Mucosa of descending colon (tissue), 3 donors: ENCODE data around the gene RCAN2. TPM values are rescaled to one million over a fixed set of nuclear protein-coding genes. Genes with fewer than 3 reads are reported as not detected.

ENCODE experiments used
- ATAC-seq: fragments of 200-7000 bp; cut with Tn5 transposase; one replicate; pipeline ENCODE4 v1.9.1; 2020; ENCODE audit warnings: mild to moderate bottlenecking, moderate library complexity
- DNase-seq, 3 donors: peaks; one replicate each; pipeline ENCODE4 v3.0.0-alpha.2; 2020
- H3K36me3 ChIP-seq: fragments of 200-600 bp; one replicate; pipeline ENCODE4 v1.8.0; 2021; ENCODE audit warnings: low read depth, mild to moderate bottlenecking
- H3K4me1 ChIP-seq: fragments of 200-600 bp; one replicate; pipeline ENCODE4 v1.8.0; 2021; ENCODE audit warnings: low read depth, mild to moderate bottlenecking
- H3K4me3 ChIP-seq: fragments of 200-600 bp; one replicate; pipeline ENCODE4 v1.8.0; 2021; ENCODE audit warnings: mild to moderate bottlenecking
- H3K9me3 ChIP-seq: fragments of 200-600 bp; one replicate; pipeline ENCODE4 v1.8.0; 2021; ENCODE audit warnings: mild to moderate bottlenecking
- CTCF ChIP-seq: fragments of 200-600 bp; IDR thresholded peaks from one replicate; pipeline ENCODE4 v1.8.0; 2022; ENCODE audit warnings: antibody characterized with exemption, mild to moderate bottlenecking
- intact Hi-C, 2 donors: fragments of 100-400 bp; cut with DNase I in 1 of 2; cut with micrococcal nuclease in 1 of 2; formaldehyde crosslinking; loops; one replicate each; pipeline versions ENCODE4 v1.11.0 to v1.11.1; 2022; cut with DNase I, micrococcal nuclease
- total RNA-seq, 3 donors: library from RNA; stranded (reverse); fragmentation: NEBNext Ultra II Directional in 2 of 3; extraction: Animal tissue kit (Norgen Biotek cat#: 25700) in 2 of 3; gene quantifications; one replicate each; pipeline versions ENCODE4 v1.2.1 to v1.2.4, GENCODE V29; 2021 to 2023
- donor health status: DM: no; HTN: no; CAD: no; lungs with moderate emphysema.
- donor health status: DM: no; HTN: no; CAD: no.
- donor health status: DM: no; HTN: yes; CAD: no.

The RCAN2 gene
- total RNA-seq, 3 donors from 2014 or later: 5.1 to 6.6 (median 6.1) TPM

- no peaks in the 10 kb centered on the region for H3K36me3 ChIP-seq
- no peak for ATAC-seq
- no peak for TF ChIP-seq CTCF
- H3K9me3 ChIP-seq: no peaks in the 10 kb centered on the region
- H3K4me1 ChIP-seq: no peaks in the 10 kb centered on the region
- intact Hi-C loops: no loop called here
- H3K4me3 ChIP-seq: no peak overlapping the region
- no peak for DNase-seq
These were observed 223.7 kb downstream of the RCAN2 start for GRCh38 chr6:46267515-46267914.

GRCh38 chr6:46265373-46265772 lies 225.9 kb downstream of the RCAN2 start:
- Histone ChIP-seq H3K9me3 (no peaks in the 10 kb centered on the region), H3K4me3 (no peak overlapping the region), H3K36me3 (no peaks in the 10 kb centered on the region), H3K4me1 (no peaks in the 10 kb centered on the region)
- intact Hi-C loops: no loop called here
- TF ChIP-seq CTCF: no peak
- ATAC-seq (no peak), DNase-seq (no peak)

- Histone ChIP-seq H3K9me3 (no peaks in the 10 kb centered on the region), H3K36me3 (no peaks in the 10 kb centered on the region), H3K4me1 (no peaks in the 10 kb centered on the region), H3K4me3 (no peak overlapping the region)
- intact Hi-C loops: no loop called here
- DNase-seq (no peak), ATAC-seq (no peak)
- TF ChIP-seq CTCF: no peak
These were observed 227.6 kb downstream of the RCAN2 start for GRCh38 chr6:46263707-46264086.

GRCh38 chr6:46262928-46263706 lies 228.1 kb downstream of the RCAN2 start:
- no peak for TF ChIP-seq CTCF
- intact Hi-C loops: no loop called here
- no peak for ATAC-seq

GRCh38 chr6:46258249-46258648 lies 233.0 kb downstream of the RCAN2 start:
- intact Hi-C loops: no loop called here
- H3K36me3 ChIP-seq: no peaks in the 10 kb centered on the region
- H3K4me3 ChIP-seq: no peak overlapping the region
- TF ChIP-seq CTCF: no peak
- DNase-seq (no peak), ATAC-seq (no peak)
- peaks cover 9% of the 10 kb centered on the region for H3K4me1 ChIP-seq
- H3K9me3 ChIP-seq: no peaks in the 10 kb centered on the region

More at GRCh38 chr6:46262928-46263706, 228.1 kb downstream of the RCAN2 start:
- no peak overlapping the region for H3K4me3 ChIP-seq
- no peaks in the 10 kb centered on the region for H3K36me3 ChIP-seq
- no peak for DNase-seq
- no peaks in the 10 kb centered on the region for H3K4me1 ChIP-seq
- no peaks in the 10 kb centered on the region for H3K9me3 ChIP-seq
